Breast epithelium (tissue), 4 donors: ENCODE results near the gene SYTL3. TPM values are rescaled to one million over a fixed set of nuclear protein-coding genes. Genes with fewer than 3 reads are reported as not detected.
A peak's percentile ranks its signal among the peaks of the same experiment; 100 is the strongest.

Source experiments
- DNase-seq, 2 donors: peaks; one replicate each; pipeline ENCODE4 v3.0.0-alpha.2; 2019; ENCODE audit warnings: low spot score in 2 of 2
- H3K27ac ChIP-seq, 2 donors: fragments of 200-600 bp; sonication (generic) in 1 of 2; one replicate each; pipeline ENCODE4 v1.5.1; 2016 to 2019; ENCODE audit warnings: mild to moderate bottlenecking in 1 of 2
- H3K27me3 ChIP-seq, 2 donors: fragments of 200-600 bp; sonication (generic) in 1 of 2; one replicate each; pipeline versions ENCODE4 v1.5.1 to v1.6.0; 2017 to 2019; ENCODE audit warnings: control low read depth in 1 of 2, mild to moderate bottlenecking in 1 of 2
- H3K36me3 ChIP-seq: fragments of 200-600 bp; one replicate; pipeline ENCODE4 v1.5.1; 2019
- H3K4me1 ChIP-seq, 2 donors: fragments of 200-600 bp; sonication (generic); one replicate each; pipeline ENCODE4 v1.5.1; 2016 to 2019; ENCODE audit warnings: control low read depth in 1 of 2
- H3K4me3 ChIP-seq, 3 donors: fragments of 200-600 bp; sonication (generic); 1 replicate in 2 of 3; 2 replicates in 1 of 3; pipeline ENCODE4 v1.5.1; 2016 to 2019; ENCODE audit warnings: mild to moderate bottlenecking in 3 of 3, moderate library complexity in 2 of 3
- H3K9me3 ChIP-seq, 2 donors: fragments of 200-600 bp; sonication (generic) in 1 of 2; one replicate each; pipeline ENCODE4 v1.5.1; 2016 to 2019; ENCODE audit warnings: control low read depth in 1 of 2
- CTCF ChIP-seq, 3 donors: fragments of 450-650 bp; IDR thresholded peaks; one replicate each; pipeline ENCODE4 v1.5.1; 2016 to 2017; ENCODE audit warnings: antibody characterized with exemption in 3 of 3, mild to moderate bottlenecking in 3 of 3, moderate library complexity in 3 of 3
- POLR2A ChIP-seq: fragments of 450-650 bp; IDR thresholded peaks from one replicate; pipeline ENCODE4 v1.6.1; 2016; ENCODE audit warnings: antibody characterized with exemption, mild to moderate bottlenecking, moderate library complexity
- POLR2AphosphoS5 ChIP-seq, 3 donors: sonication (generic); formaldehyde crosslinking; IDR thresholded peaks; one replicate each; pipeline ENCODE4 v1.6.1; 2017; ENCODE audit warnings: antibody characterized with exemption in 3 of 3
- intact Hi-C: fragments of 100-400 bp; cut with DNase I; formaldehyde crosslinking; loops from one replicate; pipeline ENCODE4 v1.15.1; 2023; ENCODE audit warnings: low total_unique reads
- total RNA-seq, 3 donors: library from RNA; depleted of rRNA; stranded (reverse); fragments of >200 nt; gene quantifications; one replicate each; pipeline ENCODE4 v1.1.0, GENCODE V29; 2016

The SYTL3 gene
- total RNA-seq, 3 donors from 2014 or later: 5.2 to 8.0 (median 7.5) TPM

GRCh38 chr6:158780246-158780884 is 130.5 kb downstream of the SYTL3 start:
- Histone ChIP-seq H3K27ac (peak overlapping the region; percentile 80 to 87), H3K27me3 (no peaks in the 10 kb centered on the region), H3K4me3 (no peak overlapping the region), H3K4me1 (peaks cover 0 to 6% of the 10 kb centered on the region in 2 donors), H3K9me3 (no peaks in the 10 kb centered on the region), H3K36me3 (peaks cover 4% of the 10 kb centered on the region)
- DNase-seq: no peak
- intact Hi-C loops: no loop called here
- TF ChIP-seq POLR2AphosphoS5 (IDR thresholded peaks at IDR 0.05): no peak
- no peak for TF ChIP-seq CTCF (IDR thresholded peaks at IDR 0.05)
- no peak for TF ChIP-seq POLR2A

DNA sequence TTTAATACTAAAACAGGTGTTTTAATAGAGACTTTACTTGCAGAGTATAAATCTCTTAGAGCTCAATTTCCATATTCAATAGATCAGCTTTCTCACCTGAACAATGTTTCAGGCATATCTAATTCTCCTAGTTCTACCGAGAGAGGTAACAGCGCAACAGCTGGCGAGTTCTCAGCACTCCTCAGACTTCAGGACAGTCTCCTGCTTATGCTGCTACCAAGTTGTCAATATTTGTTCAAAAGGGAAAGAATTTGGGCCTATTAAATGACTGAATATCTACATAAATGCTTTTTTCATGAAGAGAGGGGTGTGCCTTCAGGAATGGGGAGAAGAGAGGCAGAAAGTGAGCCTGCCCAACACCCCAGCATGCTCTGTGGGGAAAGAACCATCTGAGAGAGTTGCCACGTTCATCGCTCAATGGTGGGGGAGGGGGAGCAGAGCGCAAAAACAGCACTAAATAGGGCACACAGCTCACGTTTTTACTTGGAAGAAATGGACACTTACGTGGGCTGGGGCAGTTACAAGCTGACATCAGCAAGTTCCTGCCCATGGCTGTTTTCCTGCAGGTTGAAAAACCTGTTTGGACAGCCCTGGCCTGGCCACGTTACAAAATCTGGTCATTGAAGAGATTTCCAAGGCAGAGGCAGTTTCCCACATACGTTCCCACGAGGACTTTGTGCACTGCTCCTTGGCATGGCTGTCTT is 131.3 kb downstream of the SYTL3 start:
- Histone ChIP-seq H3K9me3 (no peaks in the 10 kb centered on the region), H3K4me1 (peaks cover 0 to 6% of the 10 kb centered on the region in 2 donors), H3K27ac (peak overlapping the region; percentile 80 to 87), H3K27me3 (no peaks in the 10 kb centered on the region), H3K36me3 (no peaks in the 10 kb centered on the region), H3K4me3 (peak overlapping the region in 1 of 3 donors; percentile 6)
- DNase-seq: peak; percentile 85 to 88
- no peak for TF ChIP-seq CTCF (IDR thresholded peaks at IDR 0.05)
- peak in 2 of 3 donors; percentile 42 to 72 for TF ChIP-seq POLR2AphosphoS5 (IDR thresholded peaks at IDR 0.05)
- TF ChIP-seq POLR2A: no peak
- intact Hi-C loops: no loop called here

- TF ChIP-seq POLR2AphosphoS5 (IDR thresholded peaks at IDR 0.05): no peak
- no peak for TF ChIP-seq CTCF (IDR thresholded peaks at IDR 0.05)
- TF ChIP-seq POLR2A: no peak
- Histone ChIP-seq H3K4me3 (no peak overlapping the region), H3K27ac (peak overlapping the region; percentile 80 to 87), H3K27me3 (no peaks in the 10 kb centered on the region), H3K36me3 (no peaks in the 10 kb centered on the region), H3K9me3 (no peaks in the 10 kb centered on the region), H3K4me1 (peaks cover 0 to 6% of the 10 kb centered on the region in 2 donors)
- DNase-seq: no peak
- intact Hi-C loops: no loop called here
Observed at GRCh38 chr6:158781692-158782373, 132.0 kb downstream of the SYTL3 start.

DNA sequence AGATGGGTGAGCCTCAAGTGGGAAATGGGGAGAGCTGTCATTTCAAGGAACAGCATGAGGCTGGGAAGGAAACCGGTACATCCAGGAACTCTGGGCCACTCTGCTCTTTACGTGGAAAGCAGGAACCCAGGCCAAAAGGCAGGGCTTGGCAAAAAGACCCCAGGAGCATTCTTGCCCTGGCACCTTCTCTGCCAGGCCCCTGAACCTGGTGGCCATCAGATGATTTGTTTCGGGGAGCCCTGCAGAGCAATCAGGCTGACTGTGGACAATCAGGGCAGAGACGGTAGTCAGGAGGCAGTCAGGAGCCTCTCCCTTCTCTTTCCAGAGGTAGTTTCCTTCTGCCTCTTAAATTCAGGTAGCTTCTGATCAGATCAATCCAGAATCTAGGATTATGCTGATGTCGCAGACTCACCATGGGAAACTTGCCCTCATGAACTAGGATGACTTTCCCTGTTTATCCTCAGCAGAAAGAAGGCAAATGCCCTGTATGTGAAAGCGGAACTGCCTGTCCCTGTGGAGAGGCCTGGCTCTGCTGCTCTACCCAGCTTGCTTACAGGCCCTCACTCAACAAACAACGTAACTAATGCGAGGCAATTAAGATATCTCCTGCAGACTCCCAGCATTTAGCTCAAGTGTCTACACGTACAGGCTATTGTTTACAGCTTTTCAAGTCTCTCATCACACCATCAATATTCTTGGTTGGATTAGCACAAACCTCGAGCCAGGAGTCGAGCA is 132.7 kb downstream of the SYTL3 start:
- Histone ChIP-seq H3K4me3 (no peak overlapping the region), H3K27ac (peak overlapping the region; percentile 80 to 87), H3K27me3 (no peaks in the 10 kb centered on the region), H3K4me1 (peaks cover 0 to 6% of the 10 kb centered on the region in 2 donors), H3K36me3 (no peaks in the 10 kb centered on the region), H3K9me3 (no peaks in the 10 kb centered on the region)
- TF ChIP-seq CTCF (IDR thresholded peaks at IDR 0.05) (no peak), POLR2A (no peak), POLR2AphosphoS5 (IDR thresholded peaks at IDR 0.05) (no peak)
- DNase-seq: no peak
- intact Hi-C loops: no loop called here
